GM19455 (cell line): Measurements from ENCODE around the gene RAPGEF5.

Experiments used
- ATAC-seq: cut with Tn5 transposase; IDR thresholded peaks from one replicate; pipeline ENCODE4 v1.9.1; 2021; ENCODE audit not compliant: unreplicated experiment

The RAPGEF5 gene

DNA sequence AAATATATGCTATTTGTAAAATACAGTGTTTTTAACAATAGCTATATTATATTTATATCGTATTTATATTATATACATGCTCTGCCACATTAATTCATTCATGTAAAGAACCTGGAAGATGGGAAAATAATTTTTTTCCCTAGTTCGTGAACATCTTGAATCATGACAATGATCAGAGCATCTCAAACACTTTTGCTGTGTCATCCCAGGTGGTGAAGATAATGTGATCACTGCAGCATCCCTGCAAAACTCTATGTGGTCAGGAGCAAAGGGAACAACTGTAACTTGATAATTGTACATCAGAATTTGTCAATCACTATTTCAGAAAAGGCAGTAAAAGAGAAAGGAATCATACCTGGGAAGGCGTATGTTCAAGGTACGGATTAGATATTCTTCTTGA is 39.3 kb downstream of the RAPGEF5 start:
- ATAC-seq: no peak

GRCh38 chr7:22316914-22317313 is 40.0 kb downstream of the RAPGEF5 start:
- no peak for ATAC-seq

GRCh38 chr7:22307816-22308215 is 49.1 kb downstream of the RAPGEF5 start:
- ATAC-seq: no peak

DNA sequence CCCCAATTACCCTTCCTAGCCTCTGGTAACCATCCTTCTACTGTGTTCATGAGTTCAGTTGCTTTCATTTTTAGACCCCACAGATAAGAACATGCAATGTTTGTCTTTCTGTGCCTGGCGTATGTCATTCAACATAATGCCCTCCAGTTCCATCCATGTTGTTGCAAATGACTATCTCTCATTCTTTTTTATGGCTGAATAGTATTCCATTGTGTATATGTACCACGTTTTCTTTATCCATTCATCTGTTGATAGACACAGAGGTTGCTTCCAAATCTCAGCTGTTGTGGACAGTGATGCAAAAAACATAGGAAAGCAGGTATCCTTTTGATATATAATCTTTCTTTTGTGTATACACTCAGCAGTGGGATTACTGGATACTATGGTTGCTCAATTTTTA is 51.2 kb downstream of the RAPGEF5 start:
- no peak for ATAC-seq

GRCh38 chr7:22302951-22303423 is 54.0 kb downstream of the RAPGEF5 start:
- ATAC-seq: no peak

GRCh38 chr7:22302193-22302592 is 54.8 kb downstream of the RAPGEF5 start:
- no peak for ATAC-seq

- ATAC-seq: no peak
Measured at GRCh38 chr7:22301790-22302189, 55.2 kb downstream of the RAPGEF5 start.

GRCh38 chr7:22300839-22301238 is 56.1 kb downstream of the RAPGEF5 start:
- no peak for ATAC-seq

DNA sequence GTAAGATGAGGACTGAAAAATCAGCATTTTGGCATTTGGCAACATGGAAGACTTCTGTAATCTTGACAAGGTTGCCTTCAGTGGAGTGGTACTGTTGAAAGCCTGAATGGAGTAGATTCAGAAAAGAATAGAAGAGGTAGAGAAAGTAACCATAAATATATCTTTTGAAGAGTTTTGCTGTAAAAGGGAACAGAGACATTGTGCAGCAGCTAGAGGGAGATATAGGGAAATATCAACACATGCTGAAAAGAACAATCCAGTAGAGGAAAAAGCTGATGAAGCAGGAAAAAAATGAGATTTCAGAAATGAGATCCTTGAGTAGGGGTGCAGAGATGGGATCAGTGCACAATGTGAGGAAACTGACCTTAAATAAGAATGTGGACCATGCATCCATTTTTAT is 60.0 kb downstream of the RAPGEF5 start:
- no peak for ATAC-seq

DNA sequence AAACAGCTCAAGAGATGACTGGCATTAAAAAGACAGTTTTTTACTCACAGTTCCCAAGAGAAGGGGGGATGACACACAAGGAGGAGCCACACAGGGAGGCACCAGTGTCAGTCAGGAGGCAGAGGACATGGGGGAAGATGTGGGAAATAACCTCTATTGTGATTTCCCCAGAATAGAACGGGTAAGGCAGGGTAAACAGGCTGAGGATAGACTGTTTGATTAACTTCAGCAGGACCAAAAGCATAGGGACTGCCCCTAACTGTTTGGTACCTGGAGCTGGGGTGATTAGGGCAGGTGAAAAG is 60.7 kb downstream of the RAPGEF5 start:
- ATAC-seq: no peak

GRCh38 chr7:22295402-22296264 is 61.3 kb downstream of the RAPGEF5 start:
- no peak for ATAC-seq

DNA sequence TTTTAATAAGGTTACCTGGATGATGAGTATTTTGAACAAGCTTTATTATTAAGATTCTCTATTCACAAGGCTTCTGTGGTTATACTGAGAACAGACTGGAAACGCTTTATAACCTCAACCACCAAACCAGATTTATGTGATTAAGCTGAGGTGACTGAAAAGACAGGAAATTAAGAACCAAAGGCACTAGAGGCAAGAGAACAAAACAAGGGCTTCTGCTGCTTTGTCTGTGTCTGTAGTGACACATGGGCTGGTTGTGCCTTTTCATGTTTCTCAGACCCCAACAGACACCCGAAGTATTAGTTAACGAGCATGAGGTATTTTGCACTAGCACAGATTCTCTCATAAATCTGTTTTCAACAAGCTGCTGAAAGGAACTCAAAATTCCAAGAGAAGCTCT is 64.4 kb downstream of the RAPGEF5 start:
- ATAC-seq: no peak

- no peak for ATAC-seq
Measured at GRCh38 chr7:22291977-22292376, 65.0 kb downstream of the RAPGEF5 start.

DNA sequence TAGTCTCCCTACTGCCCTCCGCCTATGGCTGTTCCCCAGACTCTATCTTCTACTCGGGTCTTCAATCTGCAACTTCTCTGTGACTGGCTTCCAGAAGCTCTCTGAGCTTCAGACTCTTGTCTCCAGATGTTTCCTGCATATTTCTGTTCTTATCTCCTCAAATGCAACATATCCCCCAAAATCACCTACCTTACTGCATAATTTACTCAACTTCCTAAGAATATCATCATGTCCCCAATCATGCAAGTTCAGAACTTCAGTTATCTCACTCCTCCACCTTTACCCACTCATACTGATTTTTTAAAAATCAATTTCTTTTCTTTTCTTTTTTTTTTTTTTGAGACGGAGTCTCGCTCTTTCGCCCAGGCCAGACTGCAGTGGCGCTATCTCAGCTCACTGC is 68.8 kb downstream of the RAPGEF5 start:
- ATAC-seq: no peak

- no peak for ATAC-seq
Measured at GRCh38 chr7:22287412-22287811, 69.5 kb downstream of the RAPGEF5 start.

- ATAC-seq: no peak
Measured at GRCh38 chr7:22286436-22286835, 70.5 kb downstream of the RAPGEF5 start.

DNA sequence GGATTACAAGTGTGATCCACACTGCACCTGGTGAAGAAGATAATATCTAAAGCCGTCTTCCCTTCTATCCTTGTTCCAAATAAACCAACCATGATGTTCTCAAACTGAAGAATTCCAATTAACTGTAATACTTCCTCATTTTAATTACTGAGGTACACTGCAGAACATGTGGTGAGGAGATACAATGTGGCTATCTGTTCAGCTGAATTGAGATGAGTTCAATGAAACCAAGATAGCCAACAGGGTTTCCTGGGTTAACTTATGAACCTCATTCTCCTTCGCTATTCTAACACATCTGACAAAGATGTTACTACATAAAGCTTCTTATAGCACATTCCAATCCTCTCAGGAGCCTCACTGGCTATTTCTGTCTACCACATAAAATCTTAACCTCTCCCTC is 75.5 kb downstream of the RAPGEF5 start:
- ATAC-seq: no peak

DNA sequence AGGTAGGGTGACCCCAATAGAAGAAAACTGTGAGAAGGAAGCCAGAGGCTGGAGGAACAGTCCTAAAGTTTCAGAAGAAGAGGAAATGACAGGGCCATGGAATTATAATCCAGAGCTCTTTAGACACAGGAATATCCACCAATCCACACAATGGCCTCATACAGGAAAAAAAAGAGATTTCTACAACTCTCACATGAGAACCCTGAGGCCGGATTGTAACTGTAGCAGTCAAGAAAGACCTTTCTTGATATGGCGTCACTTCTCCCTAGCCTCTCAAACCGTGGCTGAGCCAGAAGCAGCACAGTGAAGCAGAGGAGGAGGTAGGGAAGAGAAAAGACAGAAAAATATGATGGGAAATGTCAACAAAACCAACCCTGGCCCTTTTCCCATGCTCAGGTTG is 76.9 kb downstream of the RAPGEF5 start:
- no peak for ATAC-seq

DNA sequence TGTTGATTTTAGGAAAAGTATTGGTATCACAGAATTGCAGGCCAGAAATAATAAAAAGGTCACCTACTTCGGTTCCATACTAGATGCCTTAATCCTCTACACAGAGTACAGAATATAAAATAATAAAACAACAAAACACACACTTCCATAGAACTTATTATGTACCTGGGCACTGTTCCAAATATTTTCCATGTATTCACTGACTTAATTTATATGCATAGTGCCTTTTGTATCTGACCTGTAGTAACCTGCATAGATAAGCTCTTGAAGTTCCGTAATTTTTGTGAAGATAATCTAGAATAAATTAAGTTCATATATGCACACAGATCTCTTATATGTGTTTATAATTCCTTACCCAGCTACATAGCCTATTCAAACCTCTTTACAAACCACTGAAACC is 78.3 kb downstream of the RAPGEF5 start:
- no peak for ATAC-seq

DNA sequence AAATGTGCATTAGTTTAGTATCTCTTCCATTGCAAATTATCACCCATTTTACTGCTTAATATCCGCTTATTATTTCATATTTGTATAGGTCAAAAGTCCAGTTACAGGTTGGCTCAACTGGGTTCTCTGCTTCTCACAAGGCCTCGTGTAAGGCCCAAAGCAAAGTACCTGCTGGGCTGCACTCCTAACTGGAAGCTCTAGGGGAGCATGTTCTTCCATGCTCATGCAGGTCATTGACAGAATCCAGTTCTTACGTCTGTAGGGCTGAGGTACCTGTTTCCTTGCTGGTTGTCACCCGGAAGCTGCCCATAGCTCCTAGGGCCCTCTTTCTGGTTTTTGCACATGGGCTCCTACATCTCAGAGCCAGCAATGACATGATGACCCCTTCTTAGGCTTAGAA is 79.6 kb downstream of the RAPGEF5 start:
- no peak for ATAC-seq

GRCh38 chr7:22275661-22276060 is 81.3 kb downstream of the RAPGEF5 start:
- ATAC-seq: no peak

DNA sequence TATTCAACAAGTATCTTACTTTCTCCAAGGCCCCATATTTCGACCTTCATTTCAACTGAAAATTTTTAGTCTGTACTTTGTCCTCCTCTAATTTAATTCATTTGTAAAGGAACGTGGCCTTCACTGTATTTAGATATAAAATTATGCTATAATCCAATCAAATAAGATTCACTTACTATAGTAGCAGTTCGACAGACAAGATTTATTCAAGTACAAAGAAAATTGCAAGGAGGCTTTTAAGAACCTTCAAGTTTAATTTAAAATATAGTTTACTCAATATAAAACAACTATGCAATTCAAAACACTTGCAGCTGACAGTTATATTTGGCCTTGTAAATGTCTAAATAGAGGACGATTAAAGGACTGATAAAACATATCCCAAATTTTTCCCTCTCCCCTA is 85.6 kb downstream of the RAPGEF5 start:
- ATAC-seq: no peak

- ATAC-seq: no peak
Measured at GRCh38 chr7:22270371-22270770, 86.6 kb downstream of the RAPGEF5 start.
